NCI-H146 treated with DMSO at 0.1 percent for 48 hours (cell line): Measurements from ENCODE around the gene OR10P1.
"Not testable (repeated sequence)": the region's sequence is repeated elsewhere in the genome, so short reads cannot be mapped to it uniquely, and the experiment has no call there.

Source experiments
- DNase-seq: peaks from one replicate; lab custom pipeline; 2025; ENCODE audit not compliant: unreplicated experiment; lab: John Stamatoyannopoulos, UW

The OR10P1 gene

GRCh38 chr12:55636853-55637252 is at the start of gene OR10P1:
OR10P1 (plus strand) TSS chr12:55636892; CDS start chr12:55636892, 0 bp downstream.
- no peak for DNase-seq

- not testable (repeated sequence) for DNase-seq
Measured at GRCh38 chr12:55590152-55590551, 46.5 kb upstream of the OR10P1 start.

- DNase-seq = no peak
Measured at GRCh38 chr12:55607821-55608594, 28.7 kb upstream of the OR10P1 start.

- no peak for DNase-seq
Measured at GRCh38 chr12:55610598-55610997, 26.1 kb upstream of the OR10P1 start.

GRCh38 chr12:55612646-55613045 is 24.0 kb upstream of the OR10P1 start:
- no peak for DNase-seq

- no peak for DNase-seq
Measured at GRCh38 chr12:55614764-55615163, 21.9 kb upstream of the OR10P1 start.

- peak; percentile 60 for DNase-seq
Measured at GRCh38 chr12:55619354-55620138, 17.1 kb upstream of the OR10P1 start.

GRCh38 chr12:55624056-55624455 is 12.6 kb upstream of the OR10P1 start:
- DNase-seq = no peak

GRCh38 chr12:55626154-55626553 is 10.5 kb upstream of the OR10P1 start:
- no peak for DNase-seq

GRCh38 chr12:55629058-55629841 is 7.4 kb upstream of the OR10P1 start:
- DNase-seq = no peak

GRCh38 chr12:55631056-55631455 is 5.6 kb upstream of the OR10P1 start:
- no peak for DNase-seq

- no peak for DNase-seq
Measured at GRCh38 chr12:55631733-55632132, 5.0 kb upstream of the OR10P1 start.

GRCh38 chr12:55633151-55633550 is 3.5 kb upstream of the OR10P1 start:
- no peak for DNase-seq

- no peak for DNase-seq
Measured at GRCh38 chr12:55636116-55636655, 506 bp upstream of the OR10P1 start.

GRCh38 chr12:55637467-55637866 is 775 bp downstream of the OR10P1 start:
- DNase-seq = no peak

GRCh38 chr12:55641595-55641994 is 4.9 kb downstream of the OR10P1 start:
- no peak for DNase-seq

GRCh38 chr12:55642267-55642666 is 5.6 kb downstream of the OR10P1 start:
- no peak for DNase-seq

- no peak for DNase-seq
Measured at GRCh38 chr12:55642669-55643068, 6.0 kb downstream of the OR10P1 start.

- no peak for DNase-seq
Measured at GRCh38 chr12:55644591-55644990, 7.9 kb downstream of the OR10P1 start.

- DNase-seq = no peak
Measured at GRCh38 chr12:55647027-55647426, 10.3 kb downstream of the OR10P1 start.

- not testable (repeated sequence) for DNase-seq
Measured at GRCh38 chr12:55650620-55651298, 14.1 kb downstream of the OR10P1 start.
